ENCODE measurements around the gene GSE1. TPM values are rescaled to one million over a fixed set of nuclear protein-coding genes. Genes with fewer than 3 reads are reported as not detected.

Gene GSE1
- total RNA-seq, 4 donors from 2014 or later, result 100 to 139 (median 120) TPM

DNA sequence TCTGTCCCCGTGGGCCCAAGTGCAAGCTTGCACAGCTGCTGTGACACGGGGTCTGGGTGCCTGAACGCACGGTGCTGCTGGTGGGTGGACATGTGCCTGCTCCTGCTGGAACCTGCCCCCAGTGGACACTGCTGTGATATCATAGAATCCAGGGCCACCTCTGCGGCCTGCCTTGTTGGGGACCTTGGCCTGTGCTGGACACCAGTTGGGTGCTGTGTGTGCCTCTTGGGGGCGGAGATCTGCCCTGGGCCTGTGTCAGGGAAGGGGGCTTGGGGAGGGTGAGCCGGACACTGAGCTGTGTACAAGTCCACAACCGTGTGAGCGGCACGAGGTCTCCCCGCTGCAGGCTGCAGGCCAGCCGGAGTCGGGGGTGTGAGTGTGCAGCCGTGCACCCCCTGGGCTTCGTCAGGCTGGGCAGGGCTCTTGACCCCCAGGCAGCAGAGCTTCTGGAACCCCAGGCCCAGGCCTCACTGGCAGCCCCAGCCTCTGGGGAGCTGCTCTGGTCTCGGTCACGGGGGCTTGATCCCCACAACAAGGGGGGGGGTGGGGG, 33.3 kb downstream of the GSE1 start:
- in situ Hi-C loops (cut with MboI; ENCODE audit: low pct_ligation_motif_present in 1 of 4, low pct_unique_long_range_greater_than_20kb in 1 of 4, low sequenced_read_pairs in 3 of 4) (no loop called here), intact Hi-C loops (cut with DNase I; ENCODE audit: low total_unique reads) (no loop called here)
- H3K4me1 ChIP-seq, result peaks cover 11 to 56% (median 51%) of the 10 kb centered on the region in 4 donors
- H3K9me3 ChIP-seq, result no peaks in the 10 kb centered on the region
- no peak overlapping the region for H3K27ac ChIP-seq
- peaks cover 0 to 6% (median 0%) of the 10 kb centered on the region in 4 donors for H3K36me3 ChIP-seq
- H3K27me3 ChIP-seq, result no peaks in the 10 kb centered on the region
- DNase-seq, result no peak
- H3K4me3 ChIP-seq, result no peak overlapping the region
- WGBS, 2 donors (ENCODE audit: low coverage in 1 of 2), result 90 to 92% methylated on average over 6 to 9 of the region's 17 CpGs
- TF ChIP-seq, protein P1, sequence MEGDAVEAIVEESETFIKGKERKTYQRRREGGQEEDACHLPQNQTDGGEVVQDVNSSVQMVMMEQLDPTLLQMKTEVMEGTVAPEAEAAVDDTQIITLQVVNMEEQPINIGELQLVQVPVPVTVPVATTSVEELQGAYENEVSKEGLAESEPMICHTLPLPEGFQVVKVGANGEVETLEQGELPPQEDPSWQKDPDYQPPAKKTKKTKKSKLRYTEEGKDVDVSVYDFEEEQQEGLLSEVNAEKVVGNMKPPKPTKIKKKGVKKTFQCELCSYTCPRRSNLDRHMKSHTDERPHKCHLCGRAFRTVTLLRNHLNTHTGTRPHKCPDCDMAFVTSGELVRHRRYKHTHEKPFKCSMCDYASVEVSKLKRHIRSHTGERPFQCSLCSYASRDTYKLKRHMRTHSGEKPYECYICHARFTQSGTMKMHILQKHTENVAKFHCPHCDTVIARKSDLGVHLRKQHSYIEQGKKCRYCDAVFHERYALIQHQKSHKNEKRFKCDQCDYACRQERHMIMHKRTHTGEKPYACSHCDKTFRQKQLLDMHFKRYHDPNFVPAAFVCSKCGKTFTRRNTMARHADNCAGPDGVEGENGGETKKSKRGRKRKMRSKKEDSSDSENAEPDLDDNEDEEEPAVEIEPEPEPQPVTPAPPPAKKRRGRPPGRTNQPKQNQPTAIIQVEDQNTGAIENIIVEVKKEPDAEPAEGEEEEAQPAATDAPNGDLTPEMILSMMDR (IDR thresholded peaks at IDR 0.05), result no peak
- TF ChIP-seq POLR2A (IDR thresholded peaks at IDR 0.05), result no peak
- no peak for TF ChIP-seq EP300 (IDR thresholded peaks at IDR 0.05; ENCODE audit: low read depth)
- TF ChIP-seq POLR2AphosphoS5 (IDR thresholded peaks at IDR 0.05), result no peak

DNA sequence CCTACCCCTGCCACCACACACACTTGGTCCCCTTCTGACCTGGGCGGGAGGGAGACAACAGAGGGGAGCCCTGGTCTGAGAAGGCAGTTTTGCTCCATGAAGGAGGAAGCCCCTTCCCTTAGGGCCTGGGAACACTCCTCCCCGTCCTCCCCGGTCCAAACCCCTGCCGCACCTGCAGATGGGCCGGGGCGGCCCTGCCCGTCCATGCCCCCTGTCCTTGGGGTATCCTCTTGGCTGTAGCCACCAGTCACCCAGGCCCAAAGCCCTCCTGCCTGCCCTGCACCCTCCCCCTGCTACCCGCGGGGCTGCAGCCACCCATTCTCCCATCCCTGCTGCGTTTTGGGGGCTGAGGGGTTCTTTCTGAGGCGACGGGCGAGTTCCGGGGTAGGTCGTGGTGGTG, 33.9 kb downstream of the GSE1 start:
- no peak overlapping the region for H3K27ac ChIP-seq
- TF ChIP-seq POLR2AphosphoS5 (IDR thresholded peaks at IDR 0.05) (no peak), POLR2A (IDR thresholded peaks at IDR 0.05) (no peak), EP300 (IDR thresholded peaks at IDR 0.05; ENCODE audit: low read depth) (no peak)
- TF ChIP-seq, protein P1 (IDR thresholded peaks at IDR 0.05), result no peak
- intact Hi-C loops (cut with DNase I; ENCODE audit: low total_unique reads) (no loop called here), in situ Hi-C loops (cut with MboI; ENCODE audit: low pct_ligation_motif_present in 1 of 4, low pct_unique_long_range_greater_than_20kb in 1 of 4, low sequenced_read_pairs in 3 of 4) (no loop called here)
- H3K27me3 ChIP-seq, result no peaks in the 10 kb centered on the region
- WGBS, 2 donors (ENCODE audit: low coverage in 1 of 2), result 93 to 100% methylated on average over 1 to 14 of the region's 15 CpGs
- H3K4me3 ChIP-seq, result no peak overlapping the region
- H3K36me3 ChIP-seq, result peaks cover 0 to 6% (median 0%) of the 10 kb centered on the region in 4 donors
- H3K9me3 ChIP-seq, result no peaks in the 10 kb centered on the region
- H3K4me1 ChIP-seq, result peaks cover 11 to 56% (median 51%) of the 10 kb centered on the region in 4 donors
- no peak for DNase-seq

DNA sequence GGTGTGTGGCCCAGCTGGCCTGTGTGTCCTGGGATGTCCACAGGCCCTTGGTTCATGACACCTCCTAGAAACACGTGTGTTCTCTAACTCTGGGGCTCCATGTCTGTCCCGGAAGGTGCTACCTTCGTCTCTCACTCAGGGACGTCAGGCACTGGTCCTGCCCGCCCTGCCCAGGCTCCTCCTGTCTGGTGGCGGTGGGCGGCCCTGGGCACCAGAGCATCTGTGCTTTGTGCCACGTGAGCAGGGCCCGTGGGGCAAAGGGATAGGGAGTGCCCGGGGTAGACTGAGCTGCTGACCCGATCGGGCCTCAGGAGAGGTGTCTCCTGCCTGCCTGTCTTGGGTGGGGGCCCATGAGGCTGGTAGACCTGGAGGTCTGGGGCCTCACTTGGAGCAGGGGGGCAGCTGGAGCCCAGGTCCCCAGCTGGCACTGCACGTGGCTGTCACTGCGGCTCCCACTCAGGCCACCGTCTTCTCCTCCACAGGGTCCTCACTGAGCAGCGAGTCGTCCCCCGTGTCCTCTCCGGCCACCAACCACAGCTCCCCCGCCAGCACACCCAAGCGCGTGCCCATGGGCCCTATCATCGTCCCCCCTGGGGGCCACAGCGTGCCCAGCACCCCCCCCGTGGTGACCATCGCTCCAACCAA, 35.1 kb downstream of the GSE1 start:
- Histone ChIP-seq H3K27ac (no peak overlapping the region), H3K4me1 (peaks cover 14 to 54% (median 44%) of the 10 kb centered on the region in 4 donors), H3K36me3 (peaks cover 0 to 6% (median 0%) of the 10 kb centered on the region in 4 donors), H3K27me3 (no peaks in the 10 kb centered on the region), H3K4me3 (no peak overlapping the region), H3K9me3 (no peaks in the 10 kb centered on the region)
- no peak for TF ChIP-seq EP300 (IDR thresholded peaks at IDR 0.05; ENCODE audit: low read depth)
- TF ChIP-seq, protein P1 (IDR thresholded peaks at IDR 0.05), result no peak
- TF ChIP-seq POLR2AphosphoS5 (IDR thresholded peaks at IDR 0.05), result no peak
- TF ChIP-seq POLR2A (IDR thresholded peaks at IDR 0.05), result no peak
- WGBS, 2 donors (ENCODE audit: low coverage in 1 of 2), result 89% methylated on average over 24 of the region's 26 CpGs; no CpG with 5 or more reads in 1 of the 2 donors
- in situ Hi-C loops (cut with MboI; ENCODE audit: low pct_ligation_motif_present in 1 of 4, low pct_unique_long_range_greater_than_20kb in 1 of 4, low sequenced_read_pairs in 3 of 4) (no loop called here), intact Hi-C loops (cut with DNase I; ENCODE audit: low total_unique reads) (no loop called here)
- DNase-seq, result no peak

DNA sequence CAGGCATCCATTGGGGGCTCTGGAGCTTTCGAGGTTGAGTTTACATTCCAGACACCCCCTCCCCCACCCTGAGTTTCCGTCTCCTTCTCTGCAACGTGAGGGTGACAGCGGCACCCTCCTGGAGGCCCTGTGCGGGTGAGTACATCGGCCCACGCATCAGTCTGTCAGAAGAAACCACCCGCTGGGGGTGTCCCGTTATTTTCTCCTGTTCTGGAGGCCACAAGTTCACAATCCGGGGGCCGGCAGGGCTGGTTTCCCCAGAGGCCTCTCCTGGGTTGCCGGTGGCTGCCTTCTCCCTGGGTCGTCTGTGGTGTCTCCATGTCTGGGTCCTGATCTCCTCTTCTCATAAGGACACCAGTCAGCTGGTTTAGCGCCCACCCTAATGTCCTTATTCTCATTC, 35.7 kb downstream of the GSE1 start:
- Histone ChIP-seq H3K27ac (no peak overlapping the region), H3K9me3 (no peaks in the 10 kb centered on the region), H3K4me1 (peaks cover 20 to 54% (median 44%) of the 10 kb centered on the region in 4 donors), H3K4me3 (no peak overlapping the region), H3K27me3 (no peaks in the 10 kb centered on the region), H3K36me3 (peaks cover 0 to 6% (median 0%) of the 10 kb centered on the region in 4 donors)
- in situ Hi-C loops (cut with MboI; ENCODE audit: low pct_ligation_motif_present in 1 of 4, low pct_unique_long_range_greater_than_20kb in 1 of 4, low sequenced_read_pairs in 3 of 4) (no loop called here), intact Hi-C loops (cut with DNase I; ENCODE audit: low total_unique reads) (no loop called here)
- DNase-seq, result no peak
- TF ChIP-seq POLR2AphosphoS5 (IDR thresholded peaks at IDR 0.05), result no peak
- TF ChIP-seq POLR2A (IDR thresholded peaks at IDR 0.05), result no peak
- no peak for TF ChIP-seq EP300 (IDR thresholded peaks at IDR 0.05; ENCODE audit: low read depth)
- TF ChIP-seq, protein P1 (IDR thresholded peaks at IDR 0.05), result no peak
- 79% methylated on average over 14 of the region's 14 CpGs; no CpG with 5 or more reads in 1 of the 2 donors for WGBS, 2 donors (ENCODE audit: low coverage in 1 of 2)
